H9 (cell line): ENCODE measurements around the gene AFAP1L1. TPM values are rescaled to one million over a fixed set of nuclear protein-coding genes. Genes with fewer than 3 reads are reported as not detected.

Experiments
- DNase-seq: peaks from one replicate; pipeline ENCODE4 v3.0.0-alpha.2; 2017
- H2AFZ ChIP-seq: one replicate; pipeline ENCODE4 v1.6.1; 2013; ENCODE audit warnings: mild to moderate bottlenecking, low read length, control low read depth, moderate library complexity
- H2AK5ac ChIP-seq: 2 replicates; pipeline ENCODE4 v1.6.1; 2013; ENCODE audit warnings: low read length, control low read depth, mixed read lengths; ENCODE audit not compliant: insufficient read length
- H2BK120ac ChIP-seq: one replicate; pipeline ENCODE4 v1.6.1; 2013; ENCODE audit warnings: low read depth, mild to moderate bottlenecking, low read length, control low read depth, inconsistent platforms; ENCODE audit not compliant: poor library complexity, severe bottlenecking
- H2BK12ac ChIP-seq: 2 replicates; pipeline ENCODE4 v1.6.1; 2013; ENCODE audit warnings: low read length, control low read depth, mixed read lengths, low read depth; ENCODE audit not compliant: insufficient read length
- H2BK15ac ChIP-seq: 2 replicates; pipeline ENCODE4 v1.6.1; 2013; ENCODE audit warnings: low read depth, low read length, control low read depth
- H2BK20ac ChIP-seq: one replicate; pipeline ENCODE4 v1.6.1; 2013; ENCODE audit warnings: low read depth, mild to moderate bottlenecking, low read length, control low read depth, inconsistent platforms; ENCODE audit not compliant: poor library complexity, severe bottlenecking
- H2BK5ac ChIP-seq: 2 replicates; pipeline ENCODE4 v1.6.1; 2013; ENCODE audit warnings: low read length, control low read depth, mixed read lengths; ENCODE audit not compliant: insufficient read length
- H3K14ac ChIP-seq: 2 replicates; pipeline ENCODE4 v1.6.1; 2013; ENCODE audit warnings: low read length, control low read depth; ENCODE audit not compliant: insufficient read depth
- H3K18ac ChIP-seq: 2 replicates; pipeline ENCODE4 v1.6.1; 2013; ENCODE audit warnings: low read depth, mild to moderate bottlenecking, mixed read lengths, low read length, control low read depth; ENCODE audit not compliant: insufficient read length
- H3K23ac ChIP-seq: 2 replicates; pipeline ENCODE4 v1.6.1; 2013; ENCODE audit warnings: low read length, control low read depth, mixed read lengths, low read depth; ENCODE audit not compliant: insufficient read length
- H3K23me2 ChIP-seq: 2 replicates; pipeline ENCODE4 v1.6.1; 2013; ENCODE audit warnings: low read depth, mild to moderate bottlenecking, mixed read lengths, low read length, control low read depth; ENCODE audit not compliant: insufficient read length, poor library complexity, severe bottlenecking
- H3K27ac ChIP-seq: 2 replicates; pipeline ENCODE4 v1.5.1; 2013; ENCODE audit warnings: low read length, control low read depth, mixed read lengths, low read depth; ENCODE audit not compliant: insufficient read length
- H3K27me3 ChIP-seq: 2 replicates; pipeline ENCODE4 v1.6.1; 2013; ENCODE audit warnings: low read length, control low read depth, inconsistent platforms; ENCODE audit not compliant: insufficient read depth
- H3K4ac ChIP-seq: 2 replicates; pipeline ENCODE4 v1.6.1; 2013; ENCODE audit warnings: low read depth, mild to moderate bottlenecking, control low read depth, inconsistent platforms, low read length, moderate library complexity
- H3K4me1 ChIP-seq: 2 replicates; pipeline ENCODE4 v1.6.1; 2013; ENCODE audit warnings: low read length, control low read depth, inconsistent platforms; ENCODE audit not compliant: insufficient read depth
- H3K4me2 ChIP-seq: 2 replicates; pipeline ENCODE4 v1.6.1; 2013; ENCODE audit warnings: low read length, control low read depth, mixed read lengths; ENCODE audit not compliant: insufficient read length, insufficient read depth
- H3K56ac ChIP-seq: 2 replicates; pipeline ENCODE4 v1.6.1; 2013; ENCODE audit warnings: low read depth, mild to moderate bottlenecking, mixed read lengths, low read length, control low read depth; ENCODE audit not compliant: insufficient read length
- H3K79me1 ChIP-seq: 2 replicates; pipeline ENCODE4 v1.6.1; 2013; ENCODE audit warnings: low read depth, mild to moderate bottlenecking, moderate library complexity, low read length, control low read depth, inconsistent platforms; ENCODE audit not compliant: insufficient read depth, poor library complexity, severe bottlenecking
- H3K79me2 ChIP-seq: 2 replicates; pipeline ENCODE4 v1.6.1; 2013; ENCODE audit warnings: low read length, control low read depth, inconsistent platforms; ENCODE audit not compliant: insufficient read depth
- H3K9ac ChIP-seq: 2 replicates; pipeline ENCODE4 v1.6.1; 2013; ENCODE audit warnings: low read length, control low read depth, mixed read lengths; ENCODE audit not compliant: insufficient read length; ENCODE audit errors: extremely low read depth
- H3K9me3 ChIP-seq: one replicate; pipeline ENCODE4 v1.6.1; 2013; ENCODE audit warnings: low read depth, low read length, inconsistent platforms; ENCODE audit not compliant: control insufficient read depth
- H3T11ph ChIP-seq: one replicate; pipeline ENCODE4 v1.6.1; 2013; ENCODE audit warnings: mild to moderate bottlenecking, low read length, control low read depth, inconsistent platforms
- H4K20me1 ChIP-seq: one replicate; pipeline ENCODE4 v1.6.1; 2013; ENCODE audit not compliant: control insufficient read depth, insufficient read length, insufficient read depth
- H4K5ac ChIP-seq: 2 replicates; pipeline ENCODE4 v1.6.1; 2013; ENCODE audit warnings: low read depth, mild to moderate bottlenecking, mixed read lengths, low read length, control low read depth; ENCODE audit not compliant: insufficient read length
- H4K8ac ChIP-seq: replicated peaks from 2 replicates; pipeline ENCODE4 v1.6.1; 2013; ENCODE audit warnings: low read length, control low read depth, mixed read lengths, low read depth; ENCODE audit not compliant: insufficient read length
- H4K91ac ChIP-seq: 2 replicates; pipeline ENCODE4 v1.6.1; 2013; ENCODE audit warnings: low read depth, mild to moderate bottlenecking, moderate library complexity, mixed read lengths, low read length, control low read depth; ENCODE audit not compliant: insufficient read length
- H3K27ac Mint-ChIP-seq, 3 experiments: 2 replicates in 2 of 3; 3 replicates in 1 of 3; pipeline ENCODE4 v1.8.0; 2020 to 2021; ENCODE audit warnings: mixed read lengths in 3 of 3, mild to moderate bottlenecking in 1 of 3, moderate library complexity in 1 of 3
- H3K27me3 Mint-ChIP-seq: 2 replicates; pipeline ENCODE4 v1.8.0; 2021; ENCODE audit warnings: low read depth, mild to moderate bottlenecking, moderate library complexity, mixed read lengths
- H3K36me3 Mint-ChIP-seq, 3 experiments: 2 replicates in 2 of 3; 3 replicates in 1 of 3; pipeline ENCODE4 v1.8.0; 2020 to 2021; ENCODE audit warnings: low read depth in 3 of 3, mixed read lengths in 3 of 3; ENCODE audit not compliant: insufficient read depth in 1 of 3
- H3K4me1 Mint-ChIP-seq, 2 experiments: 2 replicates each; pipeline ENCODE4 v1.8.0; 2020; ENCODE audit warnings: mixed read lengths in 2 of 2
- H3K4me3 Mint-ChIP-seq, 2 experiments: 2 replicates in 1 of 2; 3 replicates in 1 of 2; pipeline ENCODE4 v1.8.0; 2020 to 2021; ENCODE audit warnings: mild to moderate bottlenecking in 2 of 2, mixed read lengths in 2 of 2, moderate library complexity in 1 of 2
- H3K9me3 Mint-ChIP-seq, 2 experiments: 2 replicates in 1 of 2; 3 replicates in 1 of 2; pipeline ENCODE4 v1.8.0; 2020; ENCODE audit warnings: mild to moderate bottlenecking in 2 of 2, mixed read lengths in 2 of 2, moderate library complexity in 1 of 2
- CTCF ChIP-seq: fragments of 200-600 bp; sonication (generic); conservative IDR thresholded peaks from 3 replicates; pipeline ENCODE4 v1.8.0; 2021; ENCODE audit warnings: antibody characterized with exemption, mild to moderate bottlenecking
- total RNA-seq: library from RNA; stranded (reverse); gene quantifications from 2 replicates; pipeline ENCODE4 v1.2.1, GENCODE V29; 2021

AFAP1L1 gene
- total RNA-seq, 1 experiment from 2014 or later: 1.8 TPM

DNA sequence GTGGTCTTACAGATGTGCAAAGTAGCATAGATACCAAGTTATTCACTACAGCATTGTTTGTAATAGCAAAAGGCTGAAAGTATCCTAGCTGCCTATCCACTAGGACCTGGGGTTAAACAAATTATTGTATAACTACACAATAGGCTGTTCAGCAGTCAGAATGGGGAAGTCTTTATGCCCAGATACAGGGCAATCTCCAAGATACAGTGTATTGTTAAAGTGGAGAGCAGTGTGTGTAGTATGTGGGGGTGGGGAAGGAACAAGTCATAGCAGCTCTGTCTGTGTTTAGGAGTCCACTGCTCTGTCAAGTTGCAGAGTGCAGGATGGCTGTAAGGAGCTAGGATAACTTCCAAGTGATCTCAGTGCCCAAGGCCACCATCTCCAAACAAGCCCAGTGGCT lies 91.7 kb downstream of the AFAP1L1 start:
- no peak overlapping the region for H3K56ac ChIP-seq
- no peak overlapping the region for H3K18ac ChIP-seq
- H3K23ac ChIP-seq: no peak overlapping the region
- no peaks in the 10 kb centered on the region for H3K9me3 ChIP-seq
- H2BK20ac ChIP-seq: no peak overlapping the region
- DNase-seq: no peak
- TF ChIP-seq CTCF: no peak
- no peak overlapping the region for H3K4me3 Mint-ChIP-seq
- H2BK120ac ChIP-seq: no peak overlapping the region
- H3K4me1 Mint-ChIP-seq: peaks cover 16 to 19% of the 10 kb centered on the region in 2 experiments
- no peaks in the 10 kb centered on the region for H3K27me3 ChIP-seq
- no peak overlapping the region for H3K27ac Mint-ChIP-seq
- H3K36me3 Mint-ChIP-seq: peaks cover 0 to 17% (median 3%) of the 10 kb centered on the region in 3 experiments; a peak in 5 of 7 replicates
- no peak overlapping the region for H3K27ac ChIP-seq
- no peak overlapping the region for H3K4ac ChIP-seq
- H3K14ac ChIP-seq: no peak overlapping the region
- H3K79me2 ChIP-seq: no peaks in the 10 kb centered on the region
- no peaks in the 10 kb centered on the region for H4K20me1 ChIP-seq
- peaks cover 2% of the 10 kb centered on the region for H3K23me2 ChIP-seq
- H4K5ac ChIP-seq: no peak overlapping the region
- H3K4me2 ChIP-seq: no peak overlapping the region
- no peak overlapping the region for H2AK5ac ChIP-seq
- no peak overlapping the region for H3K9ac ChIP-seq
- no peaks in the 10 kb centered on the region for H3K4me1 ChIP-seq
- H3K79me1 ChIP-seq: no peaks in the 10 kb centered on the region
- no peak overlapping the region for H2AFZ ChIP-seq
- no peaks in the 10 kb centered on the region for H3K9me3 Mint-ChIP-seq
- H2BK12ac ChIP-seq: no peak overlapping the region
- H3T11ph ChIP-seq: no peak overlapping the region
- H2BK5ac ChIP-seq: no peak overlapping the region
- peaks cover 4% of the 10 kb centered on the region; the same call in 1 of the 2 replicates for H3K27me3 Mint-ChIP-seq
- H4K8ac ChIP-seq: no peak overlapping the region
- no peak overlapping the region for H4K91ac ChIP-seq
- no peak overlapping the region for H2BK15ac ChIP-seq
